Heart right ventricle (tissue), 16 donors: ENCODE results near the gene WIF1. TPM values are rescaled to one million over a fixed set of nuclear protein-coding genes. Genes with fewer than 3 reads are reported as not detected.

Experiments used
- ATAC-seq, 8 donors: fragments of 200-7000 bp; cut with Tn5 transposase; one replicate each; pipeline ENCODE4 v1.9.1; 2020; ENCODE audit warnings: mild to moderate bottlenecking in 8 of 8, moderate library complexity in 8 of 8, moderate number of reproducible peaks in 1 of 8
- DNase-seq, 2 donors: peaks; one replicate each; pipeline ENCODE4 v3.0.0-alpha.2; 2020
- H3K27ac ChIP-seq, 10 donors: fragments of 200-600 bp; sonication (generic) in 2 of 10; one replicate each; pipeline versions ENCODE4 v1.5.0 to v1.8.0; 2020 to 2022; ENCODE audit warnings: mild to moderate bottlenecking in 3 of 10
- H3K27me3 ChIP-seq, 7 donors: fragments of 200-600 bp; one replicate each; pipeline ENCODE4 v1.8.0; 2021 to 2022; ENCODE audit warnings: mild to moderate bottlenecking in 2 of 7
- H3K36me3 ChIP-seq, 9 donors: fragments of 200-600 bp; sonication (generic) in 1 of 9; one replicate each; pipeline versions ENCODE4 v1.5.0 to v1.8.0; 2020 to 2022; ENCODE audit warnings: mild to moderate bottlenecking in 2 of 9
- H3K4me1 ChIP-seq, 9 donors: fragments of 200-600 bp; sonication (generic) in 1 of 9; one replicate each; pipeline versions ENCODE4 v1.5.0 to v1.8.0; 2020 to 2022; ENCODE audit warnings: mild to moderate bottlenecking in 4 of 9
- H3K4me3 ChIP-seq, 10 donors: fragments of 200-600 bp; sonication (generic) in 2 of 10; one replicate each; pipeline versions ENCODE4 v1.5.0 to v1.8.0; 2020 to 2022; ENCODE audit warnings: mild to moderate bottlenecking in 7 of 10, moderate library complexity in 2 of 10
- H3K9me3 ChIP-seq, 11 donors: fragments of 200-600 bp in 10 of 11; sonication (generic) in 2 of 11; one replicate each; pipeline versions ENCODE4 v1.5.0 to v1.8.0; 2013 to 2022; ENCODE audit warnings: mild to moderate bottlenecking in 2 of 11, control low read depth in 1 of 11, moderate library complexity in 1 of 11
- CTCF ChIP-seq, 9 donors: fragments of 200-600 bp; sonication (generic) in 2 of 9; IDR thresholded peaks; one replicate each; pipeline versions ENCODE4 v1.5.0 to v1.8.0; 2021 to 2022; ENCODE audit warnings: antibody characterized with exemption in 9 of 9, mild to moderate bottlenecking in 5 of 9, moderate library complexity in 1 of 9
- WGBS, 2 donors: extraction: QIAGEN DNeasy Blood & Tissue Kit; methylation state at CpG; one replicate each; pipeline ENCODE4 v1.1.7; 2013; ENCODE audit warnings: inconsistent platforms in 1 of 2; 5-methylcytosine and 5-hydroxymethylcytosine counted together
- intact Hi-C, 10 donors: fragments of 100-400 bp; cut with DNase I; formaldehyde crosslinking; loops; one replicate each; pipeline versions ENCODE4 v1.11.1 to v1.14.2; 2022
- polyA plus RNA-seq, 2 donors: library from polyadenylated mRNA; stranded (reverse); fragments of 200-250 nt; gene quantifications; one replicate each; pipeline ENCODE4 v1.2.3, GENCODE V29; 2013
- total RNA-seq, 10 donors: library from RNA; stranded (reverse); fragmentation: NEBNext Ultra II Directional in 3 of 10; extraction: Animal tissue kit (Norgen Biotek cat#: 25700) in 3 of 10; gene quantifications; one replicate each; pipeline versions ENCODE4 v1.2.1 to v1.2.4, GENCODE V29; 2021 to 2023
- donor health status: Arrhythmogenic right ventricular cardiomyopathy.
- donor health status: ischemic (EF 13 %, LVEDD 7.1; RV severe dilation, severe dysfunction).
- donor health status: healthy with polysubstance abuse.
- donor health status: DM: no; HTN: yes; CAD: no.
- donor health status: DM: no; HTN: no; CAD: no.
- donor health status: ischemic (EF 25% LVEDD 6.9; RV normal size, moderate dysfunction).
- donor health status: ischemic (EF 25% LVEDD 5.7; RV mildly dilated, moderate dysfunction).
- donor health status: healthy.
- donor health status: DM: yes; HTN: yes; CAD: no.
- donor health status: Ischemic cardiomyopathy.
- donor health status: ischemic (EF 35%, LVEDD 5.7; RV mildly dilated, moderate dysfunction).
- donor health status: nonischemic (EF 11% LVEDD 7.7; RV severe dilation, severe dysfunction).
- donor health status: DM: yes; HTN: yes; CAD: no.
- donor health status: PGD.
- donor health status: ischemic (EF 29% LVEDD 5.4; RV normal size, mild dysfunction).
- donor health status: nonischemic (EF 23%, LVEDD 6.1; RV moderate dilation, normal function).

The WIF1 gene
- total and polyA plus RNA-seq, 12 donors, result 0.04 to 0.22 TPM; not detected in 10

GRCh38 chr12:65152012-65152411 lies 30.9 kb upstream of the WIF1 start:
- intact Hi-C loops, result no loop called here
- ATAC-seq, result no peak
- DNase-seq, result no peak
- peaks cover 0 to 14% (median 0%) of the 10 kb centered on the region in 9 donors for H3K4me1 ChIP-seq
- H3K4me3 ChIP-seq, result no peak overlapping the region
- no peak overlapping the region for H3K27ac ChIP-seq
- H3K36me3 ChIP-seq, result no peaks in the 10 kb centered on the region
- TF ChIP-seq CTCF (IDR thresholded peaks at IDR 0.05), result no peak
- H3K9me3 ChIP-seq, result no peaks in the 10 kb centered on the region
- H3K27me3 ChIP-seq, result peaks cover 0 to 19% (median 0%) of the 10 kb centered on the region in 7 donors

GRCh38 chr12:65147312-65147905 lies 26.3 kb upstream of the WIF1 start:
- 66 to 74% methylated on average over 2 of the region's 2 CpGs for WGBS, 2 donors
- no peak overlapping the region for H3K4me3 ChIP-seq
- DNase-seq (no peak), ATAC-seq (no peak)
- H3K27ac ChIP-seq, result no peak overlapping the region
- no peaks in the 10 kb centered on the region for H3K9me3 ChIP-seq
- H3K36me3 ChIP-seq, result no peaks in the 10 kb centered on the region
- H3K27me3 ChIP-seq, result peaks cover 0 to 30% (median 0%) of the 10 kb centered on the region in 7 donors
- intact Hi-C loops, result no loop called here
- no peak for TF ChIP-seq CTCF (IDR thresholded peaks at IDR 0.05)
- H3K4me1 ChIP-seq, result no peaks in the 10 kb centered on the region

- Histone ChIP-seq H3K27me3 (peaks cover 0 to 16% (median 0%) of the 10 kb centered on the region in 7 donors), H3K9me3 (peaks cover 0 to 8% (median 0%) of the 10 kb centered on the region in 11 donors), H3K36me3 (no peaks in the 10 kb centered on the region), H3K4me3 (no peak overlapping the region), H3K4me1 (peaks cover 0 to 14% (median 0%) of the 10 kb centered on the region in 9 donors), H3K27ac (no peak overlapping the region)
- intact Hi-C loops, result no loop called here
- no peak for ATAC-seq
- no peak for DNase-seq
- TF ChIP-seq CTCF (IDR thresholded peaks at IDR 0.05), result no peak
- WGBS, 2 donors, result 87 to 89% methylated on average over 1 of the region's 1 CpG
These were observed 19.6 kb upstream of the WIF1 start for GRCh38 chr12:65140738-65141137.

GRCh38 chr12:65139389-65139788 lies 18.3 kb upstream of the WIF1 start:
- no peak for DNase-seq
- WGBS, 2 donors, result 26 to 32% methylated on average over 1 of the region's 1 CpG
- no peak overlapping the region for H3K27ac ChIP-seq
- no peaks in the 10 kb centered on the region for H3K36me3 ChIP-seq
- ATAC-seq, result no peak
- intact Hi-C loops, result no loop called here
- TF ChIP-seq CTCF (IDR thresholded peaks at IDR 0.05), result no peak
- H3K9me3 ChIP-seq, result peaks cover 0 to 10% (median 0%) of the 10 kb centered on the region in 11 donors
- no peak overlapping the region for H3K4me3 ChIP-seq
- peaks cover 0 to 16% (median 0%) of the 10 kb centered on the region in 7 donors for H3K27me3 ChIP-seq
- peaks cover 0 to 14% (median 0%) of the 10 kb centered on the region in 9 donors for H3K4me1 ChIP-seq
